Measurements from ENCODE around the gene ANGPTL2.
"Not testable (repeated sequence)": the region's sequence is repeated elsewhere in the genome, so short reads cannot be mapped to it uniquely, and the experiment has no call there.

The ANGPTL2 gene

GRCh38 chr9:127122176-127123063 lies at the start of gene ANGPTL2:
Gene ANGPTL2, minus strand, starts transcription at chr9:127122635. Its CDS starts 13,904 bp downstream, at chr9:127108731.
- Histone ChIP-seq H3K27me3 (ENCODE audit: control insufficient read depth, insufficient read depth, low read length) (no peaks in the 10 kb centered on the region), H3K4me3 (ENCODE audit: low read length) (peak within 1 kb of the TSS; percentile 70), H3K9ac (ENCODE audit: low read length) (peak within 1 kb of the TSS; percentile 64), H3K27ac (ENCODE audit: low read length) (peak within 1 kb of the TSS; percentile 54), H3K36me3 (ENCODE audit: control insufficient read depth, low read depth, low read length) (no peaks in the 10 kb centered on the region), H3K4me1 (ENCODE audit: control insufficient read depth, low read depth, low read length) (peaks cover 14% of the 10 kb centered on the region), H3K9me3 (ENCODE audit: control insufficient read depth, low read depth, low read length) (no peaks in the 10 kb centered on the region)

- H3K9ac ChIP-seq (ENCODE audit: low read length); H3K4me1 ChIP-seq (ENCODE audit: control insufficient read depth, low read depth, low read length); H3K27me3 ChIP-seq (ENCODE audit: control insufficient read depth, insufficient read depth, low read length); H3K27ac ChIP-seq (ENCODE audit: low read length); H3K9me3 ChIP-seq (ENCODE audit: control insufficient read depth, low read depth, low read length); H3K36me3 ChIP-seq (ENCODE audit: control insufficient read depth, low read depth, low read length); H3K4me3 ChIP-seq (ENCODE audit: low read length): not testable (repeated sequence)
Observed at GRCh38 chr9:127171348-127171747, 48.9 kb upstream of the ANGPTL2 start.

GRCh38 chr9:127170652-127171051 lies 48.2 kb upstream of the ANGPTL2 start:
- H3K27me3 ChIP-seq (ENCODE audit: control insufficient read depth, insufficient read depth, low read length) = no peaks in the 10 kb centered on the region
- H3K27ac ChIP-seq (ENCODE audit: low read length) = no peak overlapping the region
- H3K36me3 ChIP-seq (ENCODE audit: control insufficient read depth, low read depth, low read length) = no peaks in the 10 kb centered on the region
- H3K9me3 ChIP-seq (ENCODE audit: control insufficient read depth, low read depth, low read length) = no peaks in the 10 kb centered on the region
- H3K4me1 ChIP-seq (ENCODE audit: control insufficient read depth, low read depth, low read length) = no peaks in the 10 kb centered on the region
- H3K4me3 ChIP-seq (ENCODE audit: low read length) = no peak overlapping the region
- no peak overlapping the region for H3K9ac ChIP-seq (ENCODE audit: low read length)

- Histone ChIP-seq H3K27me3 (ENCODE audit: control insufficient read depth, insufficient read depth, low read length) (no peaks in the 10 kb centered on the region), H3K4me3 (ENCODE audit: low read length) (no peak overlapping the region), H3K9me3 (ENCODE audit: control insufficient read depth, low read depth, low read length) (no peaks in the 10 kb centered on the region), H3K9ac (ENCODE audit: low read length) (no peak overlapping the region), H3K27ac (ENCODE audit: low read length) (no peak overlapping the region), H3K4me1 (ENCODE audit: control insufficient read depth, low read depth, low read length) (peaks cover 5% of the 10 kb centered on the region), H3K36me3 (ENCODE audit: control insufficient read depth, low read depth, low read length) (no peaks in the 10 kb centered on the region)
Observed at GRCh38 chr9:127170103-127170502, 47.7 kb upstream of the ANGPTL2 start.

GRCh38 chr9:127169575-127169883 lies 47.1 kb upstream of the ANGPTL2 start:
- H3K4me3 ChIP-seq (ENCODE audit: low read length) = no peak overlapping the region
- no peaks in the 10 kb centered on the region for H3K9me3 ChIP-seq (ENCODE audit: control insufficient read depth, low read depth, low read length)
- peak overlapping the region; percentile 11 for H3K27ac ChIP-seq (ENCODE audit: low read length)
- H3K36me3 ChIP-seq (ENCODE audit: control insufficient read depth, low read depth, low read length) = no peaks in the 10 kb centered on the region
- peaks cover 7% of the 10 kb centered on the region for H3K4me1 ChIP-seq (ENCODE audit: control insufficient read depth, low read depth, low read length)
- H3K27me3 ChIP-seq (ENCODE audit: control insufficient read depth, insufficient read depth, low read length) = no peaks in the 10 kb centered on the region
- no peak overlapping the region for H3K9ac ChIP-seq (ENCODE audit: low read length)

- no peaks in the 10 kb centered on the region for H3K27me3 ChIP-seq (ENCODE audit: control insufficient read depth, insufficient read depth, low read length)
- H3K4me1 ChIP-seq (ENCODE audit: control insufficient read depth, low read depth, low read length) = peaks cover 7% of the 10 kb centered on the region
- H3K9me3 ChIP-seq (ENCODE audit: control insufficient read depth, low read depth, low read length) = no peaks in the 10 kb centered on the region
- no peaks in the 10 kb centered on the region for H3K36me3 ChIP-seq (ENCODE audit: control insufficient read depth, low read depth, low read length)
- no peak overlapping the region for H3K4me3 ChIP-seq (ENCODE audit: low read length)
- H3K27ac ChIP-seq (ENCODE audit: low read length) = no peak overlapping the region
- H3K9ac ChIP-seq (ENCODE audit: low read length) = no peak overlapping the region
Observed at GRCh38 chr9:127168756-127169574, 46.5 kb upstream of the ANGPTL2 start.

GRCh38 chr9:127167560-127168326 lies 45.3 kb upstream of the ANGPTL2 start:
- Histone ChIP-seq H3K27ac (ENCODE audit: low read length) (no peak overlapping the region), H3K9me3 (ENCODE audit: control insufficient read depth, low read depth, low read length) (no peaks in the 10 kb centered on the region), H3K36me3 (ENCODE audit: control insufficient read depth, low read depth, low read length) (no peaks in the 10 kb centered on the region), H3K9ac (ENCODE audit: low read length) (no peak overlapping the region), H3K4me1 (ENCODE audit: control insufficient read depth, low read depth, low read length) (peaks cover 7% of the 10 kb centered on the region), H3K4me3 (ENCODE audit: low read length) (no peak overlapping the region), H3K27me3 (ENCODE audit: control insufficient read depth, insufficient read depth, low read length) (no peaks in the 10 kb centered on the region)

GRCh38 chr9:127166651-127167524 lies 44.5 kb upstream of the ANGPTL2 start:
- H3K4me1 ChIP-seq (ENCODE audit: control insufficient read depth, low read depth, low read length) = peaks cover 7% of the 10 kb centered on the region
- no peak overlapping the region for H3K9ac ChIP-seq (ENCODE audit: low read length)
- no peaks in the 10 kb centered on the region for H3K36me3 ChIP-seq (ENCODE audit: control insufficient read depth, low read depth, low read length)
- H3K27me3 ChIP-seq (ENCODE audit: control insufficient read depth, insufficient read depth, low read length) = no peaks in the 10 kb centered on the region
- no peak overlapping the region for H3K4me3 ChIP-seq (ENCODE audit: low read length)
- H3K27ac ChIP-seq (ENCODE audit: low read length) = no peak overlapping the region
- no peaks in the 10 kb centered on the region for H3K9me3 ChIP-seq (ENCODE audit: control insufficient read depth, low read depth, low read length)

- Histone ChIP-seq H3K9ac (ENCODE audit: low read length) (no peak overlapping the region), H3K4me1 (ENCODE audit: control insufficient read depth, low read depth, low read length) (peaks cover 7% of the 10 kb centered on the region), H3K9me3 (ENCODE audit: control insufficient read depth, low read depth, low read length) (no peaks in the 10 kb centered on the region), H3K36me3 (ENCODE audit: control insufficient read depth, low read depth, low read length) (no peaks in the 10 kb centered on the region), H3K4me3 (ENCODE audit: low read length) (no peak overlapping the region), H3K27me3 (ENCODE audit: control insufficient read depth, insufficient read depth, low read length) (no peaks in the 10 kb centered on the region), H3K27ac (ENCODE audit: low read length) (no peak overlapping the region)
Observed at GRCh38 chr9:127166111-127166510, 43.7 kb upstream of the ANGPTL2 start.

GRCh38 chr9:127165116-127165515 lies 42.7 kb upstream of the ANGPTL2 start:
- H3K4me1 ChIP-seq (ENCODE audit: control insufficient read depth, low read depth, low read length) = peaks cover 8% of the 10 kb centered on the region
- H3K4me3 ChIP-seq (ENCODE audit: low read length) = no peak overlapping the region
- no peaks in the 10 kb centered on the region for H3K9me3 ChIP-seq (ENCODE audit: control insufficient read depth, low read depth, low read length)
- H3K36me3 ChIP-seq (ENCODE audit: control insufficient read depth, low read depth, low read length) = no peaks in the 10 kb centered on the region
- H3K9ac ChIP-seq (ENCODE audit: low read length) = no peak overlapping the region
- H3K27ac ChIP-seq (ENCODE audit: low read length) = no peak overlapping the region
- H3K27me3 ChIP-seq (ENCODE audit: control insufficient read depth, insufficient read depth, low read length) = no peaks in the 10 kb centered on the region

Data from iPS-18a (cell line).